GM19023 (cell line): ENCODE results near the gene RALY.

Experiments used
- ATAC-seq: cut with Tn5 transposase; IDR thresholded peaks from one replicate; pipeline ENCODE4 v1.9.1; 2021; ENCODE audit warnings: mild to moderate bottlenecking, moderate library complexity; ENCODE audit not compliant: unreplicated experiment

The RALY gene

DNA sequence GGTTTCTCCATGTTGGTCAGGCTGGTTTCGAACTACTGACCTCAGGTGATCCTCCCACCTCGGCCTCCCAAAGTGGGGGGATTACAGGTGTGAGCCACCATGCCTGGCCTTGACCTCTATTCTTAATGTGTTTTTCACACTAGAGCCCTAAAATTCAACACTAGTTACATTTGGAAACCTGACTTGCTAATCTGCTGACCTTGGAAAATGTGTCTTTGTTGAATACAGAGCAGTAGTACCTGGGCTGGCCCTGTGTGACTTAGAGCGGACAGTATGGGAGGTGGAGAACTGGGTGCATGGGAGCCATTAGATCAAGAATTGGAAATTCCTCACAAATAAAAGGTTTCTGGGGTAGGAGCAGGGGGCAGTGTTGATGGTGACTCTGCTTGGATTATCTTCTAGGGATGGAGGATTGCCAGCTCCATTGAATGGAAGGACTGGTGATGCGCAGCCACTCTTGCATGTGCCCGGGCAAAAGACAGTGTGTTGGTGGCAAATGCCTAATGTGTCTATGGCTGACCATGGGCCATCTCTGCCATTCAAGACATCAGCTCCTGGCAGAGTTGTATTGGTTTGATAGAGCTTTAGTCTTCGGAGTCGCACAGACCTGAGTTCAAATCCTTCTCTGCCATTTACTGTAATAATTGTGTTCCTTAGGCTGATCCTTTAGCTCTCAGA is 53.4 kb downstream of the RALY start:
- ATAC-seq, result no peak

DNA sequence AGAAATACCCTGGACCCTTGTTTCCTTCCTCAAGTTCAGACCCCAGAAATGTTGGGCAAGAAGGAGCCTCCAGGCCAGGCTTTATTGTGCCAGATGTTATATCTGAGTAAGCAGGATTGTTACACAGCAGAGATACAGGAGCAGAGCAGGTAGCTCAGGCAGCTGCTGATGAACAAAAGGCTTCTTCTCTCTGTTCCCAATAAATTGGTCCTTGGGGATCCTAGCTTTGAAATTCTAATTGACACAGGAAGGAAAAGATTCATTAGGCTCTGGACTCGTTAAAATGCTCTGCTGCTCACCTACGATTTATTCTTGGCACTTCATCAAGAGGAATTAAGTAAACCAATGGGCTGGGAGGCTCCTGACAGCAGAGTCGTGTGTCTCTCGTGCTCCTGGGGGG is 54.2 kb downstream of the RALY start:
- ATAC-seq, result no peak

DNA sequence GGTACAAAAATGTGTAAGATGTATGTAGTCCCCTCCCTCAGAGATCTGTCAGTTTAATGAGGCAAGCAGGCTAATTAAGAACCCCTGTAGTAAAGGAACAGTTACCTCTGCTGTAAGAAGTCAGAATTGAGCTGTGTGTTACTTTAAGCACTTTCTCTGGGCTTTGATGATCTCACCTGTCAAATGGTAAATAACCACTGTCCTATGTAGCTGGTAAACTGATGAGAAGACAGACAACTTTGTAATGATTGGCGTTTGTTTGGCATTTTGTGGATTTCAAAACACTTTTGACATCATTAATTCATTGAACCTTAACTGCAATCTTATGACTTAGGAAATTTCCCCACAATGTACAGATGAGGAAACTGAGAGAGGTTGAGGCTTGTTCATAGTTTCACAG is 55.7 kb downstream of the RALY start:
- no peak for ATAC-seq

DNA sequence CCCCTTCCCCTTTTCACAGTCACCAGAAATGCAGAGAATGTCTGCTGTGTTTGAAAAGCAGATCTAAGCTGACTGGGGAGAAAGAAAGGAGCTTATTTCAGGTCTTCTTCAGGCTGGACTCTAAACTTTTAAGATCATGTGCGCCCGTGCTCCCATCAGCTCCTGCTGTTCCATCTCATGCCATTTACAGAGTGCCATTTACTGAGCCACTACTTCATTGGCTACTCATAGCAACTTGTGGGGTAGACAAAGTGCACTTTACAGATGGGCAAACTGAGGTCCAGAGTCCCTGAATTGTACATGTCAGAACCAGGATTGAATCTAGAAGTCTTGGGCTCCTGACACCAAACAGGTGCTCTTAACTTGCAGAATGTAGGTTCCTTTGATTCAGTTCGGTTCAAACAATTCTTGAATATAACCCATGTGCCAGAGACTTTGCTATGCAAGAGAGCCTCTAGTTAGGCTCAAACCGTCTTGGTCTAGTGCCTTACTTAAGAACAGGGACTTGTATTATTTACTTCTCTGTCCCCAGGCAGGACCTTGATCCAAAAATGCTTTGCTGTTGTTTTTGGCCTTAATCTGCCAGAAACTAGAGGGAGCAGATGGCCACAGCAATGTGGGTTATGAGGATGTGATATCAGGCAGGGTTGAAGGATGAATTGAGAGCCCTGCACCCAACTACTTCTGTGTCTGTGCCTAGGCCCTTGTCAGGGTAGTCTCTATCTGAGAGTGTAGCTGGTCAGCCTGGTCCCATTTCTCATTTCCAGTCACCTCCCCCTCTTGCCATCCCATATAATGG is 56.4 kb downstream of the RALY start:
- no peak for ATAC-seq

DNA sequence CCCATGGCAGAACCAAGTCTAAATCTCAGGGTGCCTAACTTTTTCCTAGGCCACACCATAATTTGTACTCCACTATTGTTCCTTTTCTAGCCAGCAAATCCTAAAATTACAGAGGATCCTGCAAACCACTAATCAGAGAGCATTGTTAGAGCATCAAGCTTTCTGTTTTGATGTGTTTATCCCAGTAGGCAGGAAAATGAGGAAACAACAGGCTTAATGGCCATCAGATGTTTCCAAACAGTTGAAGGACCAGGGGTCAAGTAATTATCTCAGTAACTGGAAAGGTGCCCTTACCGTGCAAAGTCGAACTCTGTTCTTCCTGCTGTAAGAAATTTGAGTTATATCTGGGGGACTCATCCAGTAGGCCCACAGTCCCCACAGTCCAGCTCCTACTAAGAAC is 58.7 kb downstream of the RALY start:
- no peak for ATAC-seq

DNA sequence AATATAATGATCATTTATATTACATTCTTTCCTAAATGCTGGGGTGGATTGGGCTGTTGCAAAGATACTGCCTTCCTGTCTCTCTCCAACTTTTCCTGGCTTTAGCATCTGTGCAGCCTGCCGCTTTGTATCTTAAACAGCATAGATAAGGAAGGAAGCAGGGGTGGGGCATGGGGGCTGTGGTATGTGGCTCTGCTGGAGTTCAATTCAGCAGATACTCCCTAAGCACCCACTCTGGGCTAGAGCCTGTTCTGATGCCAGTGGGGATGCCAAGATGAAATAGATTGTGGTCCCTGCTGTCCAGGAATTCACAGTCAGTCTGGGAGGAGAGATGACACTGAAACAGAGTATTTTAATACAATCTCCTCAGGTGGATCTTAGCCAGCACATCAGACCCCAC is 61.6 kb downstream of the RALY start:
- ATAC-seq, result no peak

DNA sequence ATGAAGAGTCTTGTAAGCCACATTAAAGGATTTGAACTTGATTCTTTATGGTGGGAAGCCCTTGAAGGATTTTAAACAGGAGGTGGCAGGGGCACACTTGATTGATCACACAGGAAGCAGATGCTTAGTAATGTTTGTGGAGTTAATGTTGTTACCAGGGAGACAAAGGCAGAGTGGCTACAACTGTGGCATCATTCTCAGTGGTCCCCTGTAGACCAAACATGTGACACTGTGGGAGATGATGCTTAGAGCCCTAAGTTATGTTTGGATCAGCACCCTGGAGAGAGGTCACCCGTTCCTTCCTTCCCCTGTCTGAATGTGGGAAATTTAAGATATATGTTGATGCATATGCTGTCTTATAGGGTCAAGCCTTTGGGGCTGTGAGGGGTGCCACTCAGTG is 65.1 kb downstream of the RALY start:
- no peak for ATAC-seq

DNA sequence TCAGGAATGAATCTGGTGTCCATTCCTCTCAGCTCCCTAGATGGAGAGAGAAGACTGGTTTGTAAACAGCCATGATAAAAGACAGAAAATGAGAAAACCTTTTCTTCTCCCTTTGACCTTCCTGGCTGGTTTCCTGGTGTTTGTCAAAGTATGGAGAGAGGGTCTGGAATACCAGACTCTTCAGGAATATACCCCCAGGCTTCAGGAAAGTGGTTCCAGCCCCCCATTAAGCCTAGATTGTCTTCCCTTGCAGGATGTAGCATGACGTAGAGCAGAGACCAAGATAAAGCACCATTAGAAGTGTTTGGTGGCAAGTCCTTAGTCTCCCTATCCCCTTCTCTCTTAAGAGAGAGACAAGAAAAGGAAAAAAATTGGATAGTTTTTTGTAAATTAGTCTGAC is 67.3 kb downstream of the RALY start:
- ATAC-seq, result no peak

DNA sequence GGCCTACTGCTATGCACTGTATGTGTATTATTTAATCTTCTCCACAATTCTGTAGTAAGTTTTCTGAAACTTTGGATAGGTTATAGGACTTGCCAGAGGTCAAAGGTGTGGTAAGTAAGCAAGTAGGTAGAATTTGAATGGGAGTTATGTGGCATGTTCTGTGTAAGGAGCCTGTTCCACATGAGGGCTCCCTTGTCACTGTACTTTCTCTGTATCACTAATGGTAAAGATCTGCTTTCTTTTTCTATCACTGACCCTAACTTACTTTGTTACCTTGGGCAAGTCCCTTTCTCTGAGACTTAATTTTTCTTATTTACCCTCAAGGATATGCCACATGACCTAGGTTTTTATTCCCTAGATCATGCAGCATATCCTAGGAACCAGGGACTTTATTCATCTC is 68.0 kb downstream of the RALY start:
- peak; percentile 52 for ATAC-seq

DNA sequence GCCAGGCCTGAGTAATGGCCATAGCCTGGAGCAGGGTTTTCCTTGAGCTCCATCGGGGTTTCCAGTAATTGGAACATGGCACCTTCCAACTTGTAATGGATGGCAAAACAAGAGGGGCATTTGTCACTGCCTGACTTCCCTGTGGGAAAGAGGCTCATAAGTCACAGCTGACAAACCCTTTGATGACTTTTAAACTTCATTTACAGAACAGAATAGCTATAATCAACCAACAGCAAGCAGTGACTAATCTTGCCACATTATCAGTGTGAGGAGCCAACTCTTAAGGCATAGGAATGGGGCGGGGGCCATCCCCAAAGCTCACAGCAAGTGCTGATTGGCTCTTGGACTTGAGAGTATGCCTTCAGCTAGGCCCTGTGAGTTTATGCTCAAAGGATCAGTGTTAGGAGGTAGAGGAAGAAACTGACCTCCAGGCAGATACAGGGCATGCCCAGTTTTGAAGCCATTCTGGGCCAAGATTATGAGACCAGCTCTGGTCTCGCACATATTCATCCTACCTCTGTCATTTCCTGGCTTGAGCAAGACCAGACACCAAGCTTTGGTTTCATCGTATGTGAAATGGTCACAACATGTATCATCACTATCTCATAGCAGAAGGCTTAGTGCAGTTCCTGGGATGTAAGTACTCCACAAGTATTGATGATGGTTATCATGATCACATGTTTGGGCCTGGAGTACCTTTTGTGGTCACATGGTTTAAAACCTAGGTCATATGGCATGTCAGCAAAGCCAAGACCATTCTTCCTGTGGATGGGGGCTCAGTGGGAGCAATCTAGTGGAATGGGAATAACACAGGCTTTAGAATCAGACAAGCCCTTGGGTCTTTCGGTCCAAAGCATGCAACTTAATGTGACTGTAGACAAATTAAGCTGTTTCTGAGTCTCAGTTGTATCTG is 69.1 kb downstream of the RALY start:
- no peak for ATAC-seq

DNA sequence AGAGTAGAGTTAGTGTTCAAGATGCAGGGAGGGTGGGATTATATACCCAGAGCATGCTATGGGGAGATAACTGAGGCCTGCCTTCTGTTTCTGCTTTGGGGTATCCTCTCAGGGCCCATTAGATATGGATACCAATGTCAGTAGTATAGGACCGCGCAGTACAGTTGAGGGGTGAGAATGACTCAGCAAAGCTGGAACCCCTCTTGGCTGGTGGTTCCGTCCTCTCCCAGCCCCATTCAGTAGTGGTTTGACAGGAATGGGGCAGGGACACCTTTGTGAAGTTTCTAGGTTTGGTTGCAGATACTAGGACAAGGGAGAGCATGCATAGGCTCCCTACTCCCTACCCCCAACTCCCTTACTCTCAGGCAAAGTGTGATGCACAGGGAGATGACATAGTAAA is 70.6 kb downstream of the RALY start:
- ATAC-seq, result no peak

DNA sequence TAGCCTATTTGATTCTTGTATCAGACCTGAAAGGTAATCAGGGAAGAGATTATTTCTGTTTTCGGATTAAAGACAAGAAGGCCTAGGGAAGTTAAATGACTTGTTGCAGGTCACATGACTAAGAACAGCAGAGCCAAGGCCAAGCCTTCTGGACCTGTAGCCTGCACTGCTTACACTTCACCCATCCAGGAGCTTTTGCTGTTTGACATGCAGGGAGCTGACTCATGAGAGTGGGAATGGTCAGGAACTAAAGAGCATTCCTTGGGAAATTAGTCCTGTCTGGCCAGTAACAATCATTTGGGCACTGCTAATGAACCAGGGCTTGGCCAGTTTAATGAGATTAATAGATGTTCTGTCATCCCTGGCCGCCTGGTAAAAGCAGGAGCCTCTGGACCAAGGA is 71.5 kb downstream of the RALY start:
- ATAC-seq, result no peak

DNA sequence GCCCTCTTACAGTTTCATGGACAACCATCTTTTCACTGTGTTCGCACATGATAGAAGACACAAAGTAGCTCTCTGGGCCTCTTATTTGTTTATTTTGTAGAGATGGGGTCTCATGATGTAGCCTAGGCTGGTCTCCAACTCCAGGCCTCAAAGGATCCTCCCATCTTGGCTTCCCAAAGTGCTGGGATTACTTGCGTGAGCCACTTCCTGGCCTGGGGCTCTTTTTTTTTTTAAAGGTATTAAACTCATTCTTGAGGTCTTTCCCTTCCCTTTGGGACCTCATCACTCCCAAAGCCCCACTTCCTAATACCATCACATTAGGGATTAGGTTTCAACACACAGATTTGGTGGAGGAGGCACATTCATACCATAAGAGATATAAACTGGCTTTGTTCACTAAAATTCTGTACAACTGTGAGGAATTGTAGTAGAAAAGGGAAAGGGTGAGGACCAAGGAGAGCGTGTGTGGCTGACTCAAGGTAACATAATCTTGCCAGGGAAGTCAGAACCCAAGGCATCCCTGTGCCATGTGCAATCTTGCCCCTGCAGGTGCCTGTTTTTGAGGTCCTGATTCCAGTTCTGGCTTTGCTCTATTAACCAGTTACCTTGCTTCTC is 72.9 kb downstream of the RALY start:
- ATAC-seq, result no peak

DNA sequence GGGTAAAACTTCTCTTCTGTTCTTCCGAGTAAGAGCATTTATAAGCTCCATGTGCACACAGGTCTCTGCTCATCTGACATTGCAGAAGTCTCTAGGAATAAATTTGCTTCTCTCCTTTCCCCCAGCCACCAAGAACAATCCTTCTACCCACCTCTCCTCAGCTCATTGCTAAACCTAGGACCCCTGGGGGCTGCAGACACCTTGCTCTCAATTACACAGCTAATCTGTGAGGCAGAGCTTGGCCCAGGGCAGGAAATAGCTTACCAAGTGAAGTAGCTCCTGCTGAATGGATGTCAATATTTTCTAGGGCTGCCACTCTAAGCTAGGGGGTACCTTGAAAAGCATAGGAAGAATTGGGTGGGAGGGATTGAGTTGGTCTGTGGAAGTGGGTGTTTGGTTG is 74.3 kb downstream of the RALY start:
- no peak for ATAC-seq

DNA sequence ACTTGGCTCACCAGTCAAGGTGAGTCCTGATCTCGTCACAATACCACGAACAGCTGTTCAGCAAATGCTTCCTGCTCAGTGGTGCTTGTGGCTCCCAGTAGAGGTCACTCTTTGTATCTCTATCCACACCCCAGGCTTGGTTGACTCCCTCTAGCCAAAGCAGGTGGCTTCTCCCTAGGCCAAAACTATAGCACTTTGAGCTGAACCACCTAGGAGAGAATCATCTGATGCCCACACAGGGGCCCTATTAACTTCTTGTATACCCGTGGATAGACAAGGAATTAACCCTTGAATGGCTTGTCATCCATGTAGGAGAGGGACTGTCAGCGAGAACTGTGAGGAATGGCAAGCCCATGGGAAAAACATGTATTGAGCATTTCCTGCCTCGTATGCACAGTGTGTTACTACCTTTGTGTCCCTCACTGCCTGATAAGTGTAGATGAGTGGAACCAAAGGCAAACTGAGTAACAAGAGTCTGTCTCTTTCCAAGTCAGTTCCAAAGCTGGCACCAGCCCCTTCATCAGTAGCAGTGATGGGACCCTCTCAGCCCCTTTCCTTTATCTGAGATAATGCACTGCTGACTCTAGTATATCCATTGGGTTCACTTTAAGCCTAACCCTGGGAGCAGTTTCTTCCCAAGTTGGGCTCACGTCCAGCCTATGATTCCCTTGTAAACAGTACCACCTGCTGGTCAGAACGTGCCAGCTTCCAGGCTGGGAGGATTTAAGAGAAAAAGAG is 75.8 kb downstream of the RALY start:
- ATAC-seq, result no peak

DNA sequence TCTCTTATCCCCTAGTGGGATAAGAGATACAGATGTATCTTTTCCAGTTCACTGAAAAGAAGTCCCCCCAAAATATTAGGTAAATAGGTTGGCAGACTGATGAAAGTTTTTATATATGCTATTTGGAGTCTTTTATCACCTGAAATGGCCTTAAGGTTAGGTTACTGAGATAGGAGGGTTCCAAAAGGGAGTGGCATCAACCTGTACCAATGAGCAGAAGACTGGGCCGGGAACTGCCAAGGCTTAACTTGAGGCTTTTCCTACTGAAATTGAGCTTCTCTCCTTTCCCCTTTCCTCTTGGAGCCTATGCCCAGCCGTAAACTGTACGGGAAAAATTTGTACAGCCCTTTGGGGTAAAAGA is 76.3 kb downstream of the RALY start:
- no peak for ATAC-seq

DNA sequence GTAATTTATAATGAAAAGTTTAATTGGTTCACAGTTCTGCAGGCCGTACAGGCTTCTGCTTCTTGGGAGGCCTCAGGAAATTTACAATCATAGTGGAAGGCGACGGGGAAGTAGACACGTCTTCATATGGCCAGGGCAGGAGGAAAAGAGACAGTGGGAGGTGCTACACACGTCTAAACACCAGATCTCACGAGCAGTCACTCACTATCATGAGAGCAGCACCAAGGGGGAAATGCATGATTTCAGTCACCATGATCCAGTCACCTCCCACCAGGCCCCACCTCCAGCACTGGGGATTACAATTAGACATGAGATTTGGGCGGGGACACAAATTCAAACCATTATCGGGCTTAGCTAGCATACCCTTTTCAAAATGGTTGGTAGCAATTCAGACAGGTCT is 77.1 kb downstream of the RALY start:
- no peak for ATAC-seq

DNA sequence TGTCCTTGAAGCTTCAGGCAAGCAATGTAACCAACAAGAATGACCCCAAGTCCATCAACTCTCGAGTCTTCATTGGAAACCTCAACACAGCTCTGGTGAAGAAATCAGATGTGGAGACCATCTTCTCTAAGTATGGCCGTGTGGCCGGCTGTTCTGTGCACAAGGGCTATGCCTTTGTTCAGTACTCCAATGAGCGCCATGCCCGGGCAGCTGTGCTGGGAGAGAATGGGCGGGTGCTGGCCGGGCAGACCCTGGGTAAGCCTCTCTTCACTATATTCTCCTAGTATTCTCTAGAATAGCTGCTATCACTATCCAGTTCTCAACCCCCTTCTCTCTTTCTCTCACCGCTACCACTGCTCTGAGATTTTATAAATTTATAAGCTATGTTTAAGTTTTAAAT is 78.4 kb downstream of the RALY start:
- ATAC-seq, result no peak

DNA sequence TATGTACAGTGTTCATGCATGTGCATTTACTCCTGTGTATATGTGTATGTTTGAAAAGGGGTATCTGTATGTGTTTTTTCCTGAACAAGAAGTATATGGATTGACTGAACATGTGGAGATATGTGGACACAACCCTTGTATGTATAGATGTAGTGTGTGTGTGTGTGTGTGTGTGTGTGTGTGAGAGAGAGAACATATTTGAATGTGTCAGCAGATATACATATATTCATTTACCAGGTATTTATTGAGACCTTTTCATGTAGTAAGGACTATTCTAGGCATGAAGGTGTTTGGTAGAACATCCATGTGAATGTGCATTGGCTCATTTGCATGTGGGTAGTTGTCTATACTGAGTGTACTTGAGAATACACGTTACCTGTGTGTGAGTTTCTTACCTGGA is 79.1 kb downstream of the RALY start:
- no peak for ATAC-seq

DNA sequence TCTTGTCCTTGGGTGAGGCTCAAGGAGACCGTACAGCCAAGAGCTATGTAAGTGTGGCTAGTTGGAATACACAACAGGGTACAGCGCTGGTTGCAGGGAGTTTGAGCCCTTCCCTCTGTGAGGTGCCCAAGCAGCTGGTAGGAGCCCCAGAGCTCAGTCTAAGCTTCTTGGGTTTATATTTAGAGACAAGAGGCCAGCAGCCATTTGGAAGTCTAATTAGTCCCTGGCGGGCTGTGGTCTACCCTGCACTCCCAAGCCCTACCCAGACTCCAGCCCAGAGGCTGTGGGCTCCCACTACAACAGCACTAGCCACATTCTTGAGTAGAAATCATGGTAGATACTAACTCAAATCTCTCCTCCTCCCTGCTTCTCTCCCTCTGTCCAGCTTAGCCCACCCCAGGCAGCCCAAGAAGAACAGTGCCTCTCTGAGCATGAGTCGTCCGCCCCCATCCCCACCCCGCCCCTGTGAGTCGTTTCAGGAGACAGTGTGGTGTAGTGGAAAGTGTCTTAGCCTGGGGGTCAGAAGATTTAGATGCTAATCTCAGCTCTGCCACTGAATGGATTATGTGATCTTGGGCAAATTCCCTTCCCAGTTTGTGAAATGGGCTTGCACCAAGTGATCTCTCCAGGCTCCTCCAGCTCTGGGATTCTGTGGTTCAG is 80.5 kb downstream of the RALY start:
- ATAC-seq, result no peak
